ENCODE measurements around the gene HFE. TPM values are rescaled to one million over a fixed set of nuclear protein-coding genes. Genes with fewer than 3 reads are reported as not detected.

The HFE gene
- total RNA-seq, 1 donor from 2014 or later = 19.1 TPM

GRCh38 chr6:26133730-26134129 is 46.5 kb downstream of the HFE start:
- no peak for DNase-seq (ENCODE audit: low spot score)

GRCh38 chr6:26136321-26136720 is 49.1 kb downstream of the HFE start:
- no peak for DNase-seq (ENCODE audit: low spot score)

- no peak for DNase-seq (ENCODE audit: low spot score)
Observed at GRCh38 chr6:26140254-26140966, 53.2 kb downstream of the HFE start.

GRCh38 chr6:26140967-26141294 is 53.7 kb downstream of the HFE start:
- DNase-seq (ENCODE audit: low spot score) = no peak

GRCh38 chr6:26141378-26141904 is 54.2 kb downstream of the HFE start:
- DNase-seq (ENCODE audit: low spot score) = no peak

GRCh38 chr6:26142026-26142425 is 54.8 kb downstream of the HFE start:
- DNase-seq (ENCODE audit: low spot score) = no peak

Other genes starting within 250 kb of the HFE start
- gene SLC17A3, start 213.2 kb upstream of the HFE start, total RNA-seq = 0.29 TPM
- not detected for gene SLC17A2, start 156.7 kb upstream of the HFE start, total RNA-seq
- 12.4 TPM for gene TRIM38, start 124.6 kb upstream of the HFE start, total RNA-seq